ENCODE data around the gene MYLIP. TPM values are rescaled to one million over a fixed set of nuclear protein-coding genes. Genes with fewer than 3 reads are reported as not detected.

The MYLIP gene
- total RNA-seq, 1 experiment from 2014 or later: 27.0 TPM

DNA sequence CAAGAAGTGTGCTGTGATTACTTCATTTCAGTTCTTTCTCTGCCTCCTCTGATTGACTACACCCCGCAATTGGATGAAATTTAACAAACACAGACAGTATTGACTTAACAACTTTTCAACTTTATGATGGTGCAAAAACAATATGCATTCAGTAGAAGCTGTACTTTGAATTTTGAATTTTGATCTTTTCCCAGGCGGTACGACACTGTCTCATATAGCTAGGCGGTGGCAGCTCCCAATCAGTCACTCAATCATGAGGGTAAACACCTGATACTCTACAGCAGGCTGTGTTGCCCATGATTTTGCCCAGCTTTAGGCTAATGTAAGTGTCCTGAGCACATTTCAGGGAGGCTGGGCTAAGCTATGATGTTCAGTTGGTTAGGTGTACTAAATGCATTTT is 47.6 kb upstream of the MYLIP start:
- no peak overlapping the region for H2BK5ac ChIP-seq (ENCODE audit: insufficient read length, low read length)
- no peaks in the 10 kb centered on the region for H4K20me1 ChIP-seq (ENCODE audit: control insufficient read depth, insufficient read depth, insufficient read length)
- no peaks in the 10 kb centered on the region for H3K4me1 Mint-ChIP-seq
- H3K23ac ChIP-seq (ENCODE audit: insufficient read length, low read depth, low read length): no peak overlapping the region
- H3K23me2 ChIP-seq (ENCODE audit: insufficient read length, low read depth, low read length, poor library complexity, severe bottlenecking): no peaks in the 10 kb centered on the region
- no peak overlapping the region for H2BK120ac ChIP-seq (ENCODE audit: low read depth, low read length, poor library complexity, severe bottlenecking)
- H3K27me3 Mint-ChIP-seq (ENCODE audit: low read depth): no peaks in the 10 kb centered on the region; the same call in none of the 2 replicates
- no peak overlapping the region for H4K5ac ChIP-seq (ENCODE audit: insufficient read length, low read depth, low read length)
- no peak overlapping the region for H3K9ac ChIP-seq (ENCODE audit: extremely low read depth, insufficient read length, low read length)
- no peak overlapping the region for H2BK12ac ChIP-seq (ENCODE audit: insufficient read length, low read depth, low read length)
- H3K4me3 Mint-ChIP-seq: no peak overlapping the region
- H4K91ac ChIP-seq (ENCODE audit: insufficient read length, low read depth, low read length): no peak overlapping the region
- H2BK15ac ChIP-seq (ENCODE audit: low read depth, low read length): no peak overlapping the region
- H3K56ac ChIP-seq (ENCODE audit: insufficient read length, low read depth, low read length): no peak overlapping the region
- H2BK20ac ChIP-seq (ENCODE audit: low read depth, low read length, poor library complexity, severe bottlenecking): no peak overlapping the region
- no peaks in the 10 kb centered on the region for H3K9me3 ChIP-seq (ENCODE audit: control insufficient read depth, low read depth, low read length)
- H3T11ph ChIP-seq (ENCODE audit: low read length): no peak overlapping the region
- H3K27me3 ChIP-seq (ENCODE audit: insufficient read depth, low read length): no peaks in the 10 kb centered on the region
- no peak for TF ChIP-seq CTCF (conservative IDR thresholded peaks at IDR 0.05)
- no peak for DNase-seq
- H2AFZ ChIP-seq (ENCODE audit: low read length): no peak overlapping the region
- no peak overlapping the region for H3K4me2 ChIP-seq (ENCODE audit: insufficient read depth, insufficient read length, low read length)
- H3K14ac ChIP-seq (ENCODE audit: insufficient read depth, low read length): no peak overlapping the region
- no peak overlapping the region for H3K27ac Mint-ChIP-seq
- no peak overlapping the region for H3K18ac ChIP-seq (ENCODE audit: insufficient read length, low read depth, low read length)
- no peaks in the 10 kb centered on the region for H3K4me1 ChIP-seq (ENCODE audit: insufficient read depth, low read length)
- no peak overlapping the region for H3K27ac ChIP-seq (ENCODE audit: insufficient read length, low read depth, low read length)
- H3K79me2 ChIP-seq (ENCODE audit: insufficient read depth, low read length): no peaks in the 10 kb centered on the region
- WGBS (ENCODE audit: extremely low coverage, insufficient read length, low lambda C conversion rate): no CpG with 5 or more reads among the region's 4 CpGs
- no peak overlapping the region for H4K8ac ChIP-seq (replicated peaks; ENCODE audit: insufficient read length, low read depth, low read length)
- H3K4ac ChIP-seq (ENCODE audit: low read depth, low read length): no peak overlapping the region
- no peak overlapping the region for H2AK5ac ChIP-seq (ENCODE audit: insufficient read length, low read length)
- H3K79me1 ChIP-seq (ENCODE audit: insufficient read depth, low read depth, low read length, poor library complexity, severe bottlenecking): no peaks in the 10 kb centered on the region
- H3K9me3 Mint-ChIP-seq: no peaks in the 10 kb centered on the region
- no peaks in the 10 kb centered on the region for H3K36me3 Mint-ChIP-seq (ENCODE audit: insufficient read depth in 1 of 3, low read depth in 3 of 3)
